ENCODE data around the gene VAMP8. TPM values are rescaled to one million over a fixed set of nuclear protein-coding genes. Genes with fewer than 3 reads are reported as not detected.

Gene VAMP8
- total and polyA plus RNA-seq, 10 of the 15 experiments (the other 5 are each of a cell fraction or from before 2014, with no cell fraction given): 93.6 to 744 (median 217) TPM

GRCh38 chr2:85553184-85553583 is 24.2 kb upstream of the VAMP8 start (continued):
- TF ChIP-seq SUZ12 (IDR thresholded peaks at IDR 0.05; ENCODE audit: unreplicated experiment): no peak
- TF ChIP-seq, protein P1, sequence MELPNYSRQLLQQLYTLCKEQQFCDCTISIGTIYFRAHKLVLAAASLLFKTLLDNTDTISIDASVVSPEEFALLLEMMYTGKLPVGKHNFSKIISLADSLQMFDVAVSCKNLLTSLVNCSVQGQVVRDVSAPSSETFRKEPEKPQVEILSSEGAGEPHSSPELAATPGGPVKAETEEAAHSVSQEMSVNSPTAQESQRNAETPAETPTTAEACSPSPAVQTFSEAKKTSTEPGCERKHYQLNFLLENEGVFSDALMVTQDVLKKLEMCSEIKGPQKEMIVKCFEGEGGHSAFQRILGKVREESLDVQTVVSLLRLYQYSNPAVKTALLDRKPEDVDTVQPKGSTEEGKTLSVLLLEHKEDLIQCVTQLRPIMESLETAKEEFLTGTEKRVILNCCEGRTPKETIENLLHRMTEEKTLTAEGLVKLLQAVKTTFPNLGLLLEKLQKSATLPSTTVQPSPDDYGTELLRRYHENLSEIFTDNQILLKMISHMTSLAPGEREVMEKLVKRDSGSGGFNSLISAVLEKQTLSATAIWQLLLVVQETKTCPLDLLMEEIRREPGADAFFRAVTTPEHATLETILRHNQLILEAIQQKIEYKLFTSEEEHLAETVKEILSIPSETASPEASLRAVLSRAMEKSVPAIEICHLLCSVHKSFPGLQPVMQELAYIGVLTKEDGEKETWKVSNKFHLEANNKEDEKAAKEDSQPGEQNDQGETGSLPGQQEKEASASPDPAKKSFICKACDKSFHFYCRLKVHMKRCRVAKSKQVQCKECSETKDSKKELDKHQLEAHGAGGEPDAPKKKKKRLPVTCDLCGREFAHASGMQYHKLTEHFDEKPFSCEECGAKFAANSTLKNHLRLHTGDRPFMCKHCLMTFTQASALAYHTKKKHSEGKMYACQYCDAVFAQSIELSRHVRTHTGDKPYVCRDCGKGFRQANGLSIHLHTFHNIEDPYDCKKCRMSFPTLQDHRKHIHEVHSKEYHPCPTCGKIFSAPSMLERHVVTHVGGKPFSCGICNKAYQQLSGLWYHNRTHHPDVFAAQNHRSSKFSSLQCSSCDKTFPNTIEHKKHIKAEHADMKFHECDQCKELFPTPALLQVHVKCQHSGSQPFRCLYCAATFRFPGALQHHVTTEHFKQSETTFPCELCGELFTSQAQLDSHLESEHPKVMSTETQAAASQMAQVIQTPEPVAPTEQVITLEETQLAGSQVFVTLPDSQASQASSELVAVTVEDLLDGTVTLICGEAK (IDR thresholded peaks at IDR 0.05; ENCODE audit: borderline replicate concordance): no peak

DNA sequence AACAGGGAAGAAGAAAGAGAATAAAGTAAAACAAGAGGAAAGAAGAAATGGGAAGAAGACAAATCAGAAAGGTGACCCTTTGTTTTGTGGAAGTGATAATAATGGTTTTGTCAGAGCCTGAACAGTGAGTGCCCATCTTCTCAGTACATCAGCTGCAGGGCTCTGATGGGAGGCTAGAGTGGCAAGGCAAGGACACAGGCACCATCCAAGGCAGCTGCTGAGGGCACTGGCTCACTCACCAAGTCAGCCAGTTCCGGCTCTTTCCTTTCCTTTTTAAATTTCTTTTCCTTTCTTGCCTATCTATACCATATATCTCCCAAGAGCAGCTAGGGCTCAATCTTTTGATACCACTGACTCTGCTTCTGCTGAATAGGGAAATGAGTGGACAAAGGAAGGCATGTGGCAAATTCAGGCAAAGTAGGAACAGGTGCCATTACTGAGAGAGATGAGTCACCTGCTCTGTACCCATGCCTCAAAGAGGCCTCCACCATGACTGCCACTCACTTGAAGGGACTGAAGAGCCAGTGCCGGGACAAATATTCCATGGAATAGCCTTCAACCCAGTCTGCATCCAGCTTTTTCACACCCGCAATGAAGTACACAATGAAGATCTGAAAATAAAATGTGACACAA is 22.3 kb upstream of the VAMP8 start:
- peaks cover 7% of the 10 kb centered on the region; the same call in 1 of the 2 replicates for H3K79me2 ChIP-seq (ENCODE audit: control insufficient read depth, insufficient read depth, low read length)
- ATAC-seq (no peak), FAIRE-seq (no peak), DNase-seq (ENCODE audit: low read depth, low spot score) (no peak)
- H3K4me3 ChIP-seq: no peak overlapping the region
- intact Hi-C loops (cut with micrococcal nuclease; ENCODE audit: unreplicated experiment) (loop anchor here (5.0 kb wide), 2 partner anchors 228 to 253 kb away; partner anchors contain the start of gene TGOLN2), in situ Hi-C loops (cut with MboI) (loop anchor here (5.0 kb wide), 1 partner anchor 133 kb away; no protein-coding TSS in a partner anchor)
- H3K9ac ChIP-seq (ENCODE audit: control insufficient read depth, insufficient read depth, low read length): no peak overlapping the region
- no peak overlapping the region for H3K27ac ChIP-seq (ENCODE audit: control insufficient read depth, insufficient read depth)
- no peak overlapping the region for H3K4me2 ChIP-seq (ENCODE audit: control insufficient read depth, insufficient read depth)
- H2AFZ ChIP-seq (ENCODE audit: control insufficient read depth, low read depth, low read length): no peak overlapping the region
- TF ChIP-seq SUZ12 (IDR thresholded peaks at IDR 0.05; ENCODE audit: unreplicated experiment): no peak
- TF ChIP-seq MYB (IDR thresholded peaks at IDR 0.05; ENCODE audit: borderline replicate concordance, low read depth, low read length): no peak
- TF ChIP-seq NR2C2 (IDR thresholded peaks at IDR 0.05; ENCODE audit: borderline replicate concordance, control insufficient read depth, insufficient read length, low read depth): no peak
- no peak for TF ChIP-seq WRNIP1 (IDR thresholded peaks at IDR 0.05; ENCODE audit: borderline replicate concordance, low read depth, low read length)
- ChIA-PET RAD21 (ENCODE audit: unreplicated experiment) (interaction anchor here (7.7 kb wide), 1 partner anchor 135 kb away, joined by 179 read pairs; the partner anchor contains the start of gene SH2D6), POLR2A (interaction anchor here (1.5 to 1.6 kb wide), 2 partner anchors 16 to 136 kb away, joined by 5 to 7 read pairs; partner anchors contain the start of gene MAT2A), CTCF (interaction anchor here (0.6 to 10.4 kb wide), 5 partner anchors 13 to 300 kb away, joined by 3 to 336 read pairs (median 3); partner anchors contain the start of genes MAT2A and SH2D6), SMC1A (ENCODE audit: uncharacterized antibody, unreplicated experiment) (interaction anchor here (0.9 to 2.9 kb wide), 5 partner anchors 13 to 166 kb away, joined by 3 to 22 read pairs (median 4); partner anchors contain the start of gene C2orf68)
- no TSS peak for BruUV-seq (replicated peaks)
- 98% methylated on average over 3 of the region's 3 CpGs for WGBS (ENCODE audit: insufficient coverage, insufficient replicate concordance, low lambda C conversion rate, missing lambda C conversion rate)
- H3K36me3 ChIP-seq (ENCODE audit: control insufficient read depth in 2 of 2, insufficient read depth in 2 of 2, low read length in 1 of 2): peaks cover 8 to 23% of the 10 kb centered on the region in 2 experiments
- H4K20me1 ChIP-seq (ENCODE audit: control insufficient read depth, insufficient read depth): no peaks in the 10 kb centered on the region
- H3K9me3 ChIP-seq (replicated peaks; ENCODE audit: control insufficient read depth, insufficient read depth, low read length): no peaks in the 10 kb centered on the region
- H3K4me1 ChIP-seq (ENCODE audit: control insufficient read depth, insufficient read depth, low read length): no peaks in the 10 kb centered on the region
- no peaks in the 10 kb centered on the region for H3K27me3 ChIP-seq (replicated peaks in 1 of 2; ENCODE audit: control insufficient read depth in 2 of 2, insufficient read depth in 2 of 2, low read length in 1 of 2)

All from GM12878 (cell line).